HEK293 (cell line): ENCODE measurements around the gene BEND6.

Experiments used
- CTCF ChIP-seq: fragments of 450-650 bp; formaldehyde crosslinking; IDR thresholded peaks from 2 replicates; pipeline ENCODE4 v1.5.1; 2016; ENCODE audit warnings: missing biosample characterization, missing genetic modification characterization
- REPIN1 ChIP-seq: fragments of 450-650 bp; formaldehyde crosslinking; IDR thresholded peaks from 2 replicates; pipeline ENCODE4 v1.5.1; 2017; ENCODE audit warnings: missing biosample characterization, missing genetic modification characterization, low read depth
- ZFP69B ChIP-seq: fragments of 450-650 bp; formaldehyde crosslinking; IDR thresholded peaks from 2 replicates; pipeline ENCODE4 v1.5.1; 2016; ENCODE audit warnings: missing biosample characterization, missing genetic modification characterization
- ZNF24 ChIP-seq: fragments of 450-650 bp; formaldehyde crosslinking; IDR thresholded peaks from 2 replicates; pipeline ENCODE4 v1.5.1; 2016; ENCODE audit warnings: missing biosample characterization, missing genetic modification characterization
- ZNF488 ChIP-seq: fragments of 450-650 bp; formaldehyde crosslinking; IDR thresholded peaks from 2 replicates; pipeline ENCODE4 v1.5.1; 2016; ENCODE audit warnings: missing biosample characterization, missing genetic modification characterization
- ZNF704 ChIP-seq: fragments of 450-650 bp; formaldehyde crosslinking; IDR thresholded peaks from 2 replicates; pipeline ENCODE4 v1.5.1; 2016; ENCODE audit warnings: missing biosample characterization, missing genetic modification characterization
- TF ChIP-seq, protein P1 (sequence below): fragments of 450-650 bp; formaldehyde crosslinking; IDR thresholded peaks from 2 replicates; pipeline ENCODE4 v1.5.1; 2016; ENCODE audit warnings: missing biosample characterization, missing genetic modification characterization
- TF ChIP-seq, protein P2 (sequence below): fragments of 450-650 bp; formaldehyde crosslinking; IDR thresholded peaks from 2 replicates; pipeline ENCODE4 v1.5.1; 2016; ENCODE audit warnings: missing biosample characterization, missing genetic modification characterization, low read depth
- TF ChIP-seq, protein P3 (sequence below): fragments of 450-650 bp; formaldehyde crosslinking; IDR thresholded peaks from 2 replicates; pipeline ENCODE4 v1.5.1; 2016; ENCODE audit warnings: missing biosample characterization, missing genetic modification characterization
- TF ChIP-seq, protein P4 (sequence below): sonication (generic); formaldehyde crosslinking; IDR thresholded peaks from 2 replicates; pipeline ENCODE4 v1.8.1; 2022; ENCODE audit warnings: mild to moderate bottlenecking, moderate library complexity, missing genetic modification reagents

GRCh38 chr6:57038906-57039305, 84.0 kb downstream of the BEND6 start:
- TF ChIP-seq ZFP69B (tag by site-specific recombination) (no peak), CTCF (tag by site-specific recombination) (no peak), REPIN1 (tag by site-specific recombination) (no peak), ZNF24 (tag by site-specific recombination) (no peak), ZNF488 (tag by site-specific recombination) (no peak), ZNF704 (tag by site-specific recombination) (no peak)
- TF ChIP-seq, protein P1, sequence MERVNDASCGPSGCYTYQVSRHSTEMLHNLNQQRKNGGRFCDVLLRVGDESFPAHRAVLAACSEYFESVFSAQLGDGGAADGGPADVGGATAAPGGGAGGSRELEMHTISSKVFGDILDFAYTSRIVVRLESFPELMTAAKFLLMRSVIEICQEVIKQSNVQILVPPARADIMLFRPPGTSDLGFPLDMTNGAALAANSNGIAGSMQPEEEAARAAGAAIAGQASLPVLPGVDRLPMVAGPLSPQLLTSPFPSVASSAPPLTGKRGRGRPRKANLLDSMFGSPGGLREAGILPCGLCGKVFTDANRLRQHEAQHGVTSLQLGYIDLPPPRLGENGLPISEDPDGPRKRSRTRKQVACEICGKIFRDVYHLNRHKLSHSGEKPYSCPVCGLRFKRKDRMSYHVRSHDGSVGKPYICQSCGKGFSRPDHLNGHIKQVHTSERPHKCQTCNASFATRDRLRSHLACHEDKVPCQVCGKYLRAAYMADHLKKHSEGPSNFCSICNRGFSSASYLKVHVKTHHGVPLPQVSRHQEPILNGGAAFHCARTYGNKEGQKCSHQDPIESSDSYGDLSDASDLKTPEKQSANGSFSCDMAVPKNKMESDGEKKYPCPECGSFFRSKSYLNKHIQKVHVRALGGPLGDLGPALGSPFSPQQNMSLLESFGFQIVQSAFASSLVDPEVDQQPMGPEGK (tag by site-specific recombination), result no peak
- TF ChIP-seq, protein P2, sequence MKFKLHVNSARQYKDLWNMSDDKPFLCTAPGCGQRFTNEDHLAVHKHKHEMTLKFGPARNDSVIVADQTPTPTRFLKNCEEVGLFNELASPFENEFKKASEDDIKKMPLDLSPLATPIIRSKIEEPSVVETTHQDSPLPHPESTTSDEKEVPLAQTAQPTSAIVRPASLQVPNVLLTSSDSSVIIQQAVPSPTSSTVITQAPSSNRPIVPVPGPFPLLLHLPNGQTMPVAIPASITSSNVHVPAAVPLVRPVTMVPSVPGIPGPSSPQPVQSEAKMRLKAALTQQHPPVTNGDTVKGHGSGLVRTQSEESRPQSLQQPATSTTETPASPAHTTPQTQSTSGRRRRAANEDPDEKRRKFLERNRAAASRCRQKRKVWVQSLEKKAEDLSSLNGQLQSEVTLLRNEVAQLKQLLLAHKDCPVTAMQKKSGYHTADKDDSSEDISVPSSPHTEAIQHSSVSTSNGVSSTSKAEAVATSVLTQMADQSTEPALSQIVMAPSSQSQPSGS (tag by site-specific recombination), result no peak
- TF ChIP-seq, protein P3, sequence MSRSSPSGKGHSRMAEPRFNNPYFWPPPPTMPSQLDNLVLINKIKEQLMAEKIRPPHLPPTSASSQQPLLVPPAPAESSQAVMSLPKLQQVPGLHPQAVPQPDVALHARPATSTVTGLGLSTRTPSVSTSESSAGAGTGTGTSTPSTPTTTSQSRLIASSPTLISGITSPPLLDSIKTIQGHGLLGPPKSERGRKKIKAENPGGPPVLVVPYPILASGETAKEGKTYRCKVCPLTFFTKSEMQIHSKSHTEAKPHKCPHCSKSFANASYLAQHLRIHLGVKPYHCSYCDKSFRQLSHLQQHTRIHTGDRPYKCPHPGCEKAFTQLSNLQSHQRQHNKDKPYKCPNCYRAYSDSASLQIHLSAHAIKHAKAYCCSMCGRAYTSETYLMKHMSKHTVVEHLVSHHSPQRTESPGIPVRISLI, result no peak
- TF ChIP-seq, protein P4, sequence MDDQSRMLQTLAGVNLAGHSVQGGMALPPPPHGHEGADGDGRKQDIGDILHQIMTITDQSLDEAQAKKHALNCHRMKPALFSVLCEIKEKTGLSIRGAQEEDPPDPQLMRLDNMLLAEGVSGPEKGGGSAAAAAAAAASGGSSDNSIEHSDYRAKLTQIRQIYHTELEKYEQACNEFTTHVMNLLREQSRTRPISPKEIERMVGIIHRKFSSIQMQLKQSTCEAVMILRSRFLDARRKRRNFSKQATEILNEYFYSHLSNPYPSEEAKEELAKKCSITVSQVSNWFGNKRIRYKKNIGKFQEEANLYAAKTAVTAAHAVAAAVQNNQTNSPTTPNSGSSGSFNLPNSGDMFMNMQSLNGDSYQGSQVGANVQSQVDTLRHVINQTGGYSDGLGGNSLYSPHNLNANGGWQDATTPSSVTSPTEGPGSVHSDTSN (CRISPR knock-in tag), result no peak
